Vagina (tissue), 2 donors: ENCODE data around the gene ZNF331.

ENCODE experiments used
- CTCF ChIP-seq, 3 experiments: fragments of 450-650 bp in 2 of 3; fragments of 200-600 bp in 1 of 3; sonication (generic) in 1 of 3; IDR thresholded peaks; one replicate each; pipeline ENCODE4 v1.5.1; 2017 to 2019; ENCODE audit warnings: antibody characterized with exemption in 3 of 3, mild to moderate bottlenecking in 2 of 3, moderate library complexity in 2 of 3
- POLR2A ChIP-seq, 2 donors: fragments of 450-650 bp; IDR thresholded peaks; one replicate each; pipeline ENCODE4 v1.6.1; 2017; ENCODE audit warnings: antibody characterized with exemption in 2 of 2, mild to moderate bottlenecking in 2 of 2, moderate library complexity in 2 of 2
- POLR2AphosphoS5 ChIP-seq, 2 donors: sonication (generic); formaldehyde crosslinking; IDR thresholded peaks; one replicate each; pipeline ENCODE4 v1.9.0; 2017; ENCODE audit warnings: antibody characterized with exemption in 2 of 2, mild to moderate bottlenecking in 2 of 2, low read depth in 1 of 2; ENCODE audit not compliant: insufficient read depth in 1 of 2

GRCh38 chr19:53555352-53555751 lies 17.4 kb downstream of the ZNF331 start:
- TF ChIP-seq CTCF (IDR thresholded peaks at IDR 0.05) (no peak), POLR2AphosphoS5 (IDR thresholded peaks at IDR 0.05; ENCODE audit: insufficient read depth in 1 of 2, low read depth in 1 of 2) (no peak), POLR2A (IDR thresholded peaks at IDR 0.05) (no peak)
